RWPE2 (cell line): Measurements from ENCODE around the gene HOXB7.

ENCODE experiments used
- ATAC-seq: fragments of 200-7000 bp; cut with Tn5 transposase; 3 replicates; pipeline ENCODE4 v1.9.1; 2021; ENCODE audit warnings: low read depth
- DNase-seq: peaks from one replicate; pipeline ENCODE4 v3.0.0-alpha.2; 2020; ENCODE audit warnings: low spot score
- H3K27ac ChIP-seq: fragments of 450-650 bp; 2 replicates; pipeline ENCODE4 v1.5.1; 2017; ENCODE audit warnings: mild to moderate bottlenecking; ENCODE audit not compliant: poor library complexity, severe bottlenecking
- H3K27me3 ChIP-seq: fragments of 250-450 bp; sonication (Bioruptor Pico); 2 replicates; pipeline ENCODE4 v1.5.1; 2021; ENCODE audit warnings: mild to moderate bottlenecking, moderate library complexity; ENCODE audit not compliant: insufficient read depth, poor library complexity, severe bottlenecking
- H3K36me3 ChIP-seq: fragments of 250-450 bp; sonication (Bioruptor Pico); 2 replicates; pipeline ENCODE4 v1.5.1; 2020; ENCODE audit warnings: low read depth, mild to moderate bottlenecking, moderate library complexity
- H3K4me1 ChIP-seq: fragments of 250-450 bp; sonication (Bioruptor Pico); 2 replicates; pipeline ENCODE4 v1.5.1; 2021; ENCODE audit warnings: mild to moderate bottlenecking, moderate library complexity; ENCODE audit not compliant: insufficient read depth, poor library complexity, severe bottlenecking
- H3K4me3 ChIP-seq: fragments of 250-450 bp; sonication (Bioruptor Pico); 2 replicates; pipeline ENCODE4 v1.5.1; 2021; ENCODE audit warnings: mild to moderate bottlenecking, moderate library complexity; ENCODE audit not compliant: severe bottlenecking
- H3K9me3 ChIP-seq: fragments of 250-450 bp; sonication (Bioruptor Pico); 2 replicates; pipeline ENCODE4 v1.5.1; 2021; ENCODE audit warnings: mild to moderate bottlenecking, moderate library complexity; ENCODE audit not compliant: severe bottlenecking
- CTCF ChIP-seq: fragments of 450-650 bp; IDR thresholded peaks from one replicate; pipeline ENCODE4 v1.5.1; 2017; ENCODE audit warnings: mild to moderate bottlenecking, moderate library complexity; ENCODE audit not compliant: poor library complexity, severe bottlenecking

Gene HOXB7

GRCh38 chr17:48623583-48623982, 12.8 kb upstream of the HOXB7 start:
- Histone ChIP-seq H3K36me3 (no peaks in the 10 kb centered on the region), H3K4me3 (no peak overlapping the region), H3K27me3 (peaks cover 68% of the 10 kb centered on the region), H3K4me1 (no peaks in the 10 kb centered on the region), H3K9me3 (no peaks in the 10 kb centered on the region), H3K27ac (no peak overlapping the region)
- ATAC-seq (no peak), DNase-seq (no peak)
- no peak for TF ChIP-seq CTCF

GRCh38 chr17:48622857-48623256, 12.0 kb upstream of the HOXB7 start:
- ATAC-seq (no peak), DNase-seq (no peak)
- Histone ChIP-seq H3K4me1 (peaks cover 4% of the 10 kb centered on the region), H3K27me3 (peaks cover 68% of the 10 kb centered on the region), H3K27ac (no peak overlapping the region), H3K36me3 (no peaks in the 10 kb centered on the region), H3K9me3 (no peaks in the 10 kb centered on the region), H3K4me3 (no peak overlapping the region)
- no peak for TF ChIP-seq CTCF

- no peak for TF ChIP-seq CTCF
- H3K27me3 ChIP-seq, result peaks cover 68% of the 10 kb centered on the region
- DNase-seq, result no peak
- no peak overlapping the region for H3K27ac ChIP-seq
- no peak overlapping the region for H3K4me3 ChIP-seq
- peaks cover 4% of the 10 kb centered on the region for H3K4me1 ChIP-seq
- no peaks in the 10 kb centered on the region for H3K9me3 ChIP-seq
- no peak for ATAC-seq
- no peaks in the 10 kb centered on the region for H3K36me3 ChIP-seq
Observed at GRCh38 chr17:48621410-48622392, 10.9 kb upstream of the HOXB7 start.

GRCh38 chr17:48620461-48621139, 9.8 kb upstream of the HOXB7 start:
- Histone ChIP-seq H3K4me3 (no peak overlapping the region), H3K36me3 (no peaks in the 10 kb centered on the region), H3K9me3 (no peaks in the 10 kb centered on the region), H3K27me3 (peaks cover 78% of the 10 kb centered on the region), H3K4me1 (peaks cover 4% of the 10 kb centered on the region), H3K27ac (no peak overlapping the region)
- DNase-seq, result no peak
- ATAC-seq, result no peak
- TF ChIP-seq CTCF, result no peak
